GM21515 (cell line): Measurements from ENCODE around the gene RAB33A.
A peak's percentile ranks its signal among the peaks of the same experiment; 100 is the strongest.

ENCODE experiments used
- ATAC-seq: cut with Tn5 transposase; IDR thresholded peaks from one replicate; pipeline ENCODE4 v1.9.1; 2021; ENCODE audit not compliant: unreplicated experiment

Gene RAB33A

GRCh38 chrX:130171446-130172126 is at the start of gene RAB33A:
Gene RAB33A, plus strand, starts transcription at chrX:130171962. Its CDS starts 101 bp downstream, at chrX:130172063.
- peak; percentile 9 for ATAC-seq

- no peak for ATAC-seq
Measured at GRCh38 chrX:130124577-130124976, 47.2 kb upstream of the RAB33A start.

- no peak for ATAC-seq
Measured at GRCh38 chrX:130125091-130125874, 46.5 kb upstream of the RAB33A start.

- ATAC-seq: no peak
Measured at GRCh38 chrX:130130990-130131389, 40.8 kb upstream of the RAB33A start.

GRCh38 chrX:130136496-130136895 is 35.3 kb upstream of the RAB33A start:
- ATAC-seq: no peak

GRCh38 chrX:130136961-130137360 is 34.8 kb upstream of the RAB33A start:
- ATAC-seq: no peak

- no peak for ATAC-seq
Measured at GRCh38 chrX:130139474-130140201, 32.1 kb upstream of the RAB33A start.

GRCh38 chrX:130144509-130144908 is 27.3 kb upstream of the RAB33A start:
- no peak for ATAC-seq

GRCh38 chrX:130145123-130145522 is 26.6 kb upstream of the RAB33A start:
- no peak for ATAC-seq

GRCh38 chrX:130147631-130148030 is 24.1 kb upstream of the RAB33A start:
- ATAC-seq: no peak

GRCh38 chrX:130155564-130155963 is 16.2 kb upstream of the RAB33A start:
- no peak for ATAC-seq

- no peak for ATAC-seq
Measured at GRCh38 chrX:130158311-130158710, 13.5 kb upstream of the RAB33A start.

GRCh38 chrX:130159776-130160175 is 12.0 kb upstream of the RAB33A start:
- ATAC-seq: no peak

- no peak for ATAC-seq
Measured at GRCh38 chrX:130162094-130162735, 9.5 kb upstream of the RAB33A start.

GRCh38 chrX:130163398-130163797 is 8.4 kb upstream of the RAB33A start:
- ATAC-seq: no peak

- no peak for ATAC-seq
Measured at GRCh38 chrX:130165181-130165702, 6.5 kb upstream of the RAB33A start.

- peak; percentile 90 for ATAC-seq
Measured at GRCh38 chrX:130165703-130166502, 5.9 kb upstream of the RAB33A start, which contains the start of gene AIFM1. Gene AIFM1, minus strand, starts transcription at chrX:130165841. Its CDS starts 185 bp downstream, at chrX:130165656.

GRCh38 chrX:130166503-130166777 is 5.3 kb upstream of the RAB33A start:
- ATAC-seq: no peak

- ATAC-seq: no peak
Measured at GRCh38 chrX:130167040-130167439, 4.7 kb upstream of the RAB33A start.

- ATAC-seq: peak; percentile 73
Measured at GRCh38 chrX:130170752-130171445, 863 bp upstream of the RAB33A start.
